Stimulated activated CD4-positive, alpha-beta T cell treated with anti-CD3 and anti-CD28 coated beads, Interleukin-15, amount 100 ng/mL, for 24 hours (primary cell): Measurements from ENCODE around the gene RAB4B.
A peak's percentile ranks its signal among the peaks of the same experiment; 100 is the strongest.
"Not testable (repeated sequence)": the region's sequence is repeated elsewhere in the genome, so short reads cannot be mapped to it uniquely, and the experiment has no call there.

ENCODE experiments used
- DNase-seq: peaks from one replicate; pipeline ENCODE4 v3.0.0-alpha.2; 2020

The RAB4B gene

DNA sequence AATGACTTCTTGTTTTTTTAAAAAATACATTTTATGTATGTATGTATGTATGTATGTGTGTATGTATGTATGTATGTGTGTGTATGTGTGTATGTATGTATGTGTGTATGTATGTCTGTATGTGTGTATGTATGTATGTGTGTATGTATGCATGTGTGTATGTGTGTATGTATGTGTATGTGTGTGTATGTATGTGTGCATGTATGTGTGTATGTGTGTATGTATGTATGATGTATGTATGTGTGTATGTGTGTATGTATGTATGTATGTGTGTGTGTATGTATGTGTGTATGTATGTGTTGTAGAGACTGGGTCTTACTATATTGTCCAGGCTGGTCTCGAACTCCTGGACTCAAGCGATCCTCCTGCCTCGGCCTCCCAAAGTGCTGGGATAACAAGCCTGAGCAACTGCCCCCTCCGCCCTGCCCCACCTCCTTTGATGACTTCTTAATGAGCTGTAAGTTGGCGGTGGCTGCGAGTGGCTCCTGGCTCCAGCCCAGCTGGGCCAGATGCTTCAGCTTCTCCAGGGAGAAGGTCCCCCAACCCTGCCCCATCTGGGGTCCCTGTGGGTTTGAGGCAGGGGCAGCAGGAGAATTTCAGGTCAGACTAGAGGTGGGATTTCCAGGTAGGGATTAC is 47.5 kb downstream of the RAB4B start:
- DNase-seq, result not testable (repeated sequence)

GRCh38 chr19:40826312-40826698 is 48.3 kb downstream of the RAB4B start:
- DNase-seq, result not testable (repeated sequence)

DNA sequence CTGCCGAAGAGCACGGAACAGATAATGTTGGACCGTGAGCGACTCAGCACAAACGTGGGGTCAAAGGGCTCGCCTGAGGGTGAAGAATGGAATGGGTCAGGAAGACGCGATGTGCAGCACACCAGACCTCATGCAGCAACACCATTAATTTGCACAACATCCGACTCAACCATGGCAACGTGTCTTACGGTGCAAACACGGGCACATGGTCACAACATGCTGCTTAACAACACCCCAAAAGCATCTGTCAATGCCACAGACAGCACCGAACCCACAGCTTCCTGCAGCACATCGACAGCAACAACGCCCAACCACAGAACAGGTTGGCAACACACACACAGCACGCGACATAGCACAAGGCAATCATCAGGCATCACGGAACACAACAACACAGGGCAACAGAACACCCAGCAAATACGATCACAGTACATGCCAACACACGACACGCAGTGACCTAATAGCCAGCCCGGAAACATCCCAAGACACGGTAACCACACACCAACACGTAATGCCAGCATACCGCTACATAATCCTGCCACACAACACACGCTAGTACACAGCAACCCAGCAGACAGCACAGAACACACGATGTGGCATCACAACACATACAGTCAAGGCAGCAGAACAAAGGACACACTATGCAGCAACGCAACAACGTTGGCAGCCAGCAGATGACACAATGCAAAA is 48.8 kb downstream of the RAB4B start:
- DNase-seq, result not testable (repeated sequence)

DNA sequence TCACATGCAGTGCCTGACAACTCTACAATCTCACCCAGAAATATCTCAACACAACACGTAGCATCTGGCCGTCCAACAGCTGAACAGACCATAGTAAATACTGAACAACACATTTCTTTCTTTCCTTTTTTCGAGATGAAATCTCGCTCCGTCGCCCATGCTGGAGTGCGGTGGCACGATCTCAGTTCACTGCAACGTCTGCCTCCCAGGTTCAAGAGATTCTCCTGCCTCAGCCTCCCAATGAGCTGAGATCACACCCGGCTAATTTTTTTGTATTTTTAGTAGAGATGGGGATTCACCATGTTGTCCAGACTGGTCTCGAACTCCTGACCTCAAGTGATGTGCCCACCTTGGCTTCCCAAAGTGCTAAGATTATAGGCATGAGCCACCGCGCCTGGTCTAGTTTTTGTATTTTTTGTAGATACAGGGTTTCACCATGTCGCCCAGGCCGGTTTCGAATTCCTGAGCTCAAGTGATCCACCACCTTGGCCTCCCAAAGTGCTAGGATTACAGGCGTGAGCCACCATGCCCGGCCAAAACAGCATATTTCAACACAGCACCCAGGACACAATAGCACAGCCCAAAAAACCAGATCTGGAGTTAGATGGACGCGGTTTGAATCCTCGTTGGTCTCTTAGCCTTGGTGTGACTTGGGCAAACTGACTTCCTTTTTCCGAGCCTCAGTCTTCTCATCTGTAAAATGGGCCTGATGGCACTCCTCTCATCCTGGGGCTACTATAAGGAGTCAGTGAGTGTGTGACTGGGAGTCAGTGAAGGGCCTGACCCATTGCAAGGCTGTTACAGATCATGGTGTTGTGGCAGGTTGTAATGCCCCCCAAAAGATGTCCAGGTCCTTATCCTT is 49.6 kb downstream of the RAB4B start:
- no peak for DNase-seq

- DNase-seq, result no peak
Measured at GRCh38 chr19:40829205-40829604, 51.2 kb downstream of the RAB4B start.

- not testable (repeated sequence) for DNase-seq
Measured at GRCh38 chr19:40830741-40831140, 52.7 kb downstream of the RAB4B start.

DNA sequence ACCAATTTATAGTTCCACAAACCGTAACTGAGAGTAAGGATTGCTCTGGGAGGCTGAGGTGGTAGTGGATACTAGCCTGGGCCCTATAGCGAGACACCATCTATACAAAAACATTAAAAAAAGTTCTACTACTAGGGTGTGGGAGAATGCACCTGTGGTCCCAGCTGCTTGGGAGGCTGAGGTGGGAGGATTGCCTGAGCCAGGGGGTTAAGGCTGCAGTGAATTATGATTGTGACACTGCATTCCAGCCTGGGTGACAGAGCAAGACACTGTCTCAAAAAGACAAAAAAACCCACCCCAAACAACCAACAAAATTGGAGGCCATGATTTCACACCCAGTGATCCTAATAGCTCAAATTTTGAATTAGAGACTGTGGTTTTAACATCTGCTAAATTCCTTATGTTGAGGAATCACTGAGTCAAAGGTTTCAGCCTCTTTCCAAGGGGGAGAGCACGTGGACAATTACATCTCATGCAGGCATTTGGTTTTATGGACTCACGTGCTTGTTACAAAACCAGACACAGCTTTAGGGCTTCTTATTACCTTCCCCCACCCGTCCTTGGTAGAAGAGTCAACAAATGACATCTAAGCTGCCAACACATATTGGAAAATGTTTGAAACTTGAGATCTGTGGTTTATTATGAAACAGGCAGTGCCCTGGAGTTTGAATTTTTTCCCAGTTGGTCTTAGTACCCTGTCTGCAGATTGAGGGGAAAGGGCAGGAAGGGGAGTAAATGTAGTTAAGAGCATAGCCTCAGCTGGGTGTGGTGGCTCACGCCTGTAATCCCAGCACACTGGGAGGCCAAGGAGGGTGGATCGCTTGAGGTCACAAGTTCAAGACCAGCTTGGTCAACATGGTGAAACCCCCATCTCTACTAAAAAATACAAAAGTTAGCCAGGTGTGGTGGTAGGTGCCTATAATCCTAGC is 53.7 kb downstream of the RAB4B start:
- DNase-seq, result no peak

DNA sequence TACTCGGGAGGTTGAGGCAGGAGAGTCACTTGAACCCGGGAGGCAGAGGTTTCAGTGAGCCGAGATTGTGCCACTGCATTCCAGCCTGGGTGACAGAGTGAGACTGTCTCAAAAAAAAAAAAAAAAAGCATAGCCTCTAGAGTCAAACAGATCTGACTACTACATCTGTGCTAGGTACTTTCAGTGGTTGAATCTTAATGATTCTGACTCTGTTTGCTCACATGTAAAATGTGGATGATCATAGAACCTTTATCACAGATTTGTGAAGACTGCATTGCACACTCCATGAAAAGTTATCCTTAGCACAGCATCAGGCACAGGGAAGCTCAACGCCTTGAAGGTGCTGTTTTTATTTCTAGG is 54.4 kb downstream of the RAB4B start:
- DNase-seq, result not testable (repeated sequence)

DNA sequence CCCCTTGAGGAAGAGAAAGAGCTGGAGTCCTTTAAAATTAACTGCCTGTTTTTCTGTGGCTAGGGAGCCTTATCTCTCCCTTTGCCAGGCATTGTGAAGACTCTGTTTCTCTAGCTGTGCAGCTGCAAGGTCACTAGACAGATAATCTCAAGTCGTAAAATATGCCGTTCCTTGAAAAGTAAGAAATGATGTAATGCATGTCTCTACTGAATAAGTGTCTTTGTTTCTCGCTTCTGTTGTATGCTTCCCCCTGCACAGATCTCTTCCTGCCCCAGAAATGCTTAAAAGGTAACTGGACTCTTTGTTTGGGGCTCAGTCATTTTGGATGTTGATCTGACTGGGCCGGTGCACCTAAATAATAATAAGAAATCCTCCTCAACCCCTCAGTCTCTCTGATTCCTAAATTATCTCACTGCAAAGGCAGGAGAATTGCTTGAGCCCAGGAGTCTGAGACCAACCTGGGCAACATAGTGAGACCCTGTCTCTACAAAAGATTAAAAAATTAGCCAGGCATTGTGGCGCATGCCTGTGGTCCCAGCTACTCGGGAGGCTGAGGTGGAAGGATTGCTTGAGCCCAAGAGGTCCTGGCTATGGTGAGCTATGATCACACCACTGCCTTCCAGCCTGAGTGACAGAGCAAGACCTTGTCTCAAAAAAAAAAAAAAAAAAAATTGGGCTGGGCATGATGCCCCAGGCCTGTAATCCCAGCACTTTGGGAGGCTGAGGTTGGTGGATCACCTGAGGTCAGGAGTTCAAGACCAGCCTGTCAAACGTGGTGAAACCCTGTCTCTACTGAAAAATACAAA is 55.9 kb downstream of the RAB4B start:
- DNase-seq, result not testable (repeated sequence)

DNA sequence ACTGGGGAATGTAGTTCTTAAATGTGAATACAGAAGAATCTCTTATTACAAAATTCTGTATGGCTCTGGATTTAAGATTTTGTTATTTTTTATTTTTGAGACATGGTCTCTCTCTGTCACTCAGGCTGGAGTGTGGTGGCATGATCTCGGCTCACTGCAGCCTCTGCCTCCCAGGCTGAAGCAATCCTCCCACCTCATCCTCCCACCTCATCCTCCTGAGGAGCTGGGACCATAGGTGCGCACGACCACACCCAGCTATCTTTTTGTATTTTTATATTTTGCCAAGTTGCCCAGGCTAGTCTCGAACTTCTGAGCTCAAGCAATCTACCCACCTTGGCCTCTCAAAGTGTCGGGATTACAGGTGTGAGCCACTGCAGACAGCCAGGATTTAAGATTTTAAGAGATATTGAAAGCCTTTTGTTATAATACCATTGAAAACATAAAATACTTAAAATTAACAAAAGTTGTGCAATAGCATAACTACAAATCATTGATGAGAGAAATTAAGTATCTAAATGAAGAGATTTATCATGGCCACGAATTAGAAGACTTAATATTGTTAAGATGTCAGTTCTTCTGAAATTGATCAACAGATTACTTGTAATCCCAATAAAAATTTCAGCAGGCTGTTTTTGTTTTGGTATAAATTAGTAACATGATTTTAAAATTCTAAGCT is 58.8 kb downstream of the RAB4B start:
- DNase-seq, result no peak

DNA sequence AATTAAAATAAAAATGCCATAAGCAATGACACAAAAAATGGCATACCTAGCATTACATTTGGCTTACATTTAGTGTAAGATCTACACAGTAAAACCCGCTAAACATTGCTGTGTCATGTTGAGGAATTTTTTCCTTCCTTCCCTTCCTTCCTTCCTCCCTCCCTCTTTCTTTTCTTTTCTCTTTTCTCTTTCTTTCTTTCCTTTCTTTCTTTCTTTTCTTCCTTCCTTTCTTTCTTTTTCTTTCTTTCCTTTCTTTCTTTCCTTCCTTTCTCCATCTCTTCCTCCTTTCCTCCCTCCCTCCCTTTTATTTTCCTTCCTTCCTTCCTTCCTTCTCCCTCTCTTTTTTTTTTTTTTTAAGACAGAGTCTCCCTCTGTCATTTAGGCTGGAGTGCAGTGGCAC is 60.4 kb downstream of the RAB4B start:
- not testable (repeated sequence) for DNase-seq

- DNase-seq, result not testable (repeated sequence)
Measured at GRCh38 chr19:40842012-40842411, 64.0 kb downstream of the RAB4B start.

DNA sequence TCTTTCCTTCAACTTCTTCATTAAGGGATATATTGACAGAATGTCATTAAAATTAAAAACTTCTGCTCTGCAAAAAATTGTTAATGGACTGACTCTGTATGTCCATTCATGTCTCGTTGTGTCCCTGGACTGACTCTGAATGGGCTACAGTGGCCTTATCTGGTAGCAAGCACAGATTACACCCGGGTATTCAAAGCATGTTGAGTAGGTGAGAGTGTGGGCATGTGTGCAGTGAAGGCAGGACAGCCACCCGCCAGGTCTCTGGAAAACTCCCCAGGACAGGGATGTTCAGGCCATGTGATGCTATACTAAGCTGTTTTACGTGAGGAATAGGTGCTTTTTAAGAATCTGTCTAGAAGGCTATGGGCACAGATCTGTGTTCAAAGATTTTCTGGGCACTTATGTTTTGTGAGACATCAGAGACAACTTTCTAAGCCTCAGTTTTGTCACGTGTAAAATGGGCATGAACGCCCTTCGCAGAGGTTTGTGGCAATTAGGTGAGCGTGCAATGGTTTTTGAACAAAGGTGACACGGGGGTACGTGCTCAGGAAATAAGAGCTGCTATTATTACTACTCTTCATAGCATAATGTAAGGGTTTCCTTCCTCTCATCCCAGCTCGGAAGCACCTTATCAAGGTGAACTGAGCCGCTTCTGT is 65.1 kb downstream of the RAB4B start:
- not testable (repeated sequence) for DNase-seq

DNA sequence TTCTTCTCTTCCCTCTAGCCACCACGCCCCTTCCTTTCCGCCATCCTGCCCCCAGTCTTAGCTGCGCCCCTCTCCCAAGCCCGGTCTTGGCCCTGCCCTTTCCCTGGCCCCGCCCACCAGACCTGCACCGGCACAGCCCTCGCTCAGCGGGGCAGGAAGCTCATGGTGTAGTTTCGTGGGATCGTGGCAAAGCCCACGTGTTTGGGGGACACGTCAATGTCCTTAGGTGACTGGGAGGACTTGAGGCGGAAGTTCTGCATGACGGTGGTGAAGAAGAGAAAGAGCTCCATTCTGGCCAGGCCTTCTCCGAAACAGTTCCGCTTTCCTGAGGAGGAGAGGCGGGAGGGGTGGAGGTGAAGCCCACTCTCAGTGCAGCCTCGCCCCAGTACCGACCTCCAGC is 65.6 kb downstream of the RAB4B start:
- peak; percentile 84 for DNase-seq
